Skin epidermis (tissue), 12 donors: Measurements from ENCODE around the gene PARD3B.

Source experiments
- H3K27ac ChIP-seq, 21 experiments: fragments of 200-600 bp; sonication (generic) in 11 of 21; one replicate each; pipeline ENCODE4 v1.5.0; 2020; ENCODE audit warnings: mild to moderate bottlenecking in 3 of 21, inconsistent platforms in 2 of 21, moderate library complexity in 2 of 21
- H3K4me3 ChIP-seq, 7 experiments: fragments of 200-600 bp; sonication (generic) in 2 of 7; one replicate each; pipeline ENCODE4 v1.5.0; 2020; ENCODE audit warnings: inconsistent platforms in 2 of 7, mild to moderate bottlenecking in 2 of 7, moderate library complexity in 1 of 7

PARD3B gene

GRCh38 chr2:204544961-204545860 is at the start of gene PARD3B:
Gene PARD3B, plus strand, starts transcription at chr2:204545475. Its CDS starts 525 bp downstream, at chr2:204546000.
- peak within 1 kb of the TSS; percentile 47 to 95 (median 83) for H3K4me3 ChIP-seq
- H3K27ac ChIP-seq = peak within 1 kb of the TSS; percentile 15 to 94 (median 85)

GRCh38 chr2:204496779-204497178 is 48.5 kb upstream of the PARD3B start:
- Histone ChIP-seq H3K27ac (no peak overlapping the region), H3K4me3 (no peak overlapping the region)

- H3K27ac ChIP-seq = no peak overlapping the region
Measured at GRCh38 chr2:204497855-204498254, 47.4 kb upstream of the PARD3B start.

GRCh38 chr2:204498291-204498690 is 47.0 kb upstream of the PARD3B start:
- H3K27ac ChIP-seq = no peak overlapping the region
- no peak overlapping the region for H3K4me3 ChIP-seq

More at GRCh38 chr2:204497855-204498254, 47.4 kb upstream of the PARD3B start:
- H3K4me3 ChIP-seq = no peak overlapping the region

GRCh38 chr2:204503869-204504268 is 41.4 kb upstream of the PARD3B start:
- no peak overlapping the region for H3K4me3 ChIP-seq

GRCh38 chr2:204504594-204504993 is 40.7 kb upstream of the PARD3B start:
- Histone ChIP-seq H3K4me3 (no peak overlapping the region), H3K27ac (no peak overlapping the region)

More at GRCh38 chr2:204503869-204504268, 41.4 kb upstream of the PARD3B start:
- H3K27ac ChIP-seq = no peak overlapping the region

- peak overlapping the region in 1 of 21 experiments; percentile 33 for H3K27ac ChIP-seq
Measured at GRCh38 chr2:204505488-204505887, 39.8 kb upstream of the PARD3B start.

GRCh38 chr2:204505946-204506345 is 39.3 kb upstream of the PARD3B start:
- Histone ChIP-seq H3K27ac (peak overlapping the region in 1 of 21 experiments; percentile 33), H3K4me3 (no peak overlapping the region)

More at GRCh38 chr2:204505488-204505887, 39.8 kb upstream of the PARD3B start:
- no peak overlapping the region for H3K4me3 ChIP-seq

GRCh38 chr2:204507636-204508035 is 37.6 kb upstream of the PARD3B start:
- Histone ChIP-seq H3K27ac (peak overlapping the region in 1 of 21 experiments; percentile 31), H3K4me3 (no peak overlapping the region)

GRCh38 chr2:204510709-204511420 is 34.4 kb upstream of the PARD3B start:
- Histone ChIP-seq H3K27ac (no peak overlapping the region), H3K4me3 (no peak overlapping the region)

- H3K4me3 ChIP-seq = no peak overlapping the region
Measured at GRCh38 chr2:204514439-204514838, 30.8 kb upstream of the PARD3B start.

GRCh38 chr2:204515416-204515815 is 29.9 kb upstream of the PARD3B start:
- Histone ChIP-seq H3K4me3 (no peak overlapping the region), H3K27ac (no peak overlapping the region)

More at GRCh38 chr2:204514439-204514838, 30.8 kb upstream of the PARD3B start:
- no peak overlapping the region for H3K27ac ChIP-seq

GRCh38 chr2:204517154-204517553 is 28.1 kb upstream of the PARD3B start:
- Histone ChIP-seq H3K27ac (no peak overlapping the region), H3K4me3 (no peak overlapping the region)

- Histone ChIP-seq H3K27ac (no peak overlapping the region), H3K4me3 (no peak overlapping the region)
Measured at GRCh38 chr2:204529795-204530463, 15.3 kb upstream of the PARD3B start.

GRCh38 chr2:204530464-204530805 is 14.8 kb upstream of the PARD3B start:
- H3K4me3 ChIP-seq = no peak overlapping the region
- H3K27ac ChIP-seq = no peak overlapping the region

- H3K4me3 ChIP-seq = no peak overlapping the region
- H3K27ac ChIP-seq = no peak overlapping the region
Measured at GRCh38 chr2:204533629-204534370, 11.5 kb upstream of the PARD3B start.

- Histone ChIP-seq H3K4me3 (no peak overlapping the region), H3K27ac (no peak overlapping the region)
Measured at GRCh38 chr2:204535356-204535755, 9.9 kb upstream of the PARD3B start.

- no peak overlapping the region for H3K4me3 ChIP-seq
- H3K27ac ChIP-seq = no peak overlapping the region
Measured at GRCh38 chr2:204535764-204536163, 9.5 kb upstream of the PARD3B start.

GRCh38 chr2:204538182-204539018 is 6.9 kb upstream of the PARD3B start:
- no peak overlapping the region for H3K4me3 ChIP-seq
- no peak overlapping the region for H3K27ac ChIP-seq
